GM20000 (cell line): ENCODE data around the gene CDH20.

Experiments used
- DNase-seq: peaks from one replicate; pipeline ENCODE4 v3.0.0; 2012; ENCODE audit warnings: low spot score
- TF ChIP-seq, protein P1 (sequence below): IDR thresholded peaks from 2 replicates; pipeline ENCODE4 v1.5.1; 2012; ENCODE audit warnings: mild to moderate bottlenecking, control low read depth; ENCODE audit errors: extremely low read depth, missing control alignments

CDH20 gene

DNA sequence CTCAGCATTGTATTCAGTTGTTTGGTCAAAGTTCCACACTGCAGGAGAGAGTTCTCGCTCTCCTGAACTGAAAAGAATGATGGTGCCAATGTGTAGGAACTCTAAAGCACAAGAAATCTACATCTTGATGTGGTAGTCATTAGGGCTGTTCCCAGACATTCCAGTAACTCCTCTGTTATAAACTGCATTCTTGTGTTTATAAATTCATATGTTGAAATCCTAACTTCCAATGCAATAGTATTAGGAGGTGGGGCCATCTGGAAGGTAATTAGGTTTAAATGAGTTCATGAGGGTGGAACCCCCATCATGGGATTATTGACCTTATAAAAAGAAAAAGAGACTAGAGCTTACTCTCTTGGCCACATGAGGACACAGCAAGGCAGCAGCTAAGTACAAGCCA lies 239.6 kb downstream of the CDH20 start:
- no peak for DNase-seq
- TF ChIP-seq, protein P1, sequence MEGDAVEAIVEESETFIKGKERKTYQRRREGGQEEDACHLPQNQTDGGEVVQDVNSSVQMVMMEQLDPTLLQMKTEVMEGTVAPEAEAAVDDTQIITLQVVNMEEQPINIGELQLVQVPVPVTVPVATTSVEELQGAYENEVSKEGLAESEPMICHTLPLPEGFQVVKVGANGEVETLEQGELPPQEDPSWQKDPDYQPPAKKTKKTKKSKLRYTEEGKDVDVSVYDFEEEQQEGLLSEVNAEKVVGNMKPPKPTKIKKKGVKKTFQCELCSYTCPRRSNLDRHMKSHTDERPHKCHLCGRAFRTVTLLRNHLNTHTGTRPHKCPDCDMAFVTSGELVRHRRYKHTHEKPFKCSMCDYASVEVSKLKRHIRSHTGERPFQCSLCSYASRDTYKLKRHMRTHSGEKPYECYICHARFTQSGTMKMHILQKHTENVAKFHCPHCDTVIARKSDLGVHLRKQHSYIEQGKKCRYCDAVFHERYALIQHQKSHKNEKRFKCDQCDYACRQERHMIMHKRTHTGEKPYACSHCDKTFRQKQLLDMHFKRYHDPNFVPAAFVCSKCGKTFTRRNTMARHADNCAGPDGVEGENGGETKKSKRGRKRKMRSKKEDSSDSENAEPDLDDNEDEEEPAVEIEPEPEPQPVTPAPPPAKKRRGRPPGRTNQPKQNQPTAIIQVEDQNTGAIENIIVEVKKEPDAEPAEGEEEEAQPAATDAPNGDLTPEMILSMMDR: no peak

GRCh38 chr18:61574665-61575064 lies 241.4 kb downstream of the CDH20 start:
- TF ChIP-seq, protein P1: no peak
- no peak for DNase-seq

GRCh38 chr18:61575419-61575818 lies 242.2 kb downstream of the CDH20 start:
- TF ChIP-seq, protein P1: no peak
- DNase-seq: no peak

DNA sequence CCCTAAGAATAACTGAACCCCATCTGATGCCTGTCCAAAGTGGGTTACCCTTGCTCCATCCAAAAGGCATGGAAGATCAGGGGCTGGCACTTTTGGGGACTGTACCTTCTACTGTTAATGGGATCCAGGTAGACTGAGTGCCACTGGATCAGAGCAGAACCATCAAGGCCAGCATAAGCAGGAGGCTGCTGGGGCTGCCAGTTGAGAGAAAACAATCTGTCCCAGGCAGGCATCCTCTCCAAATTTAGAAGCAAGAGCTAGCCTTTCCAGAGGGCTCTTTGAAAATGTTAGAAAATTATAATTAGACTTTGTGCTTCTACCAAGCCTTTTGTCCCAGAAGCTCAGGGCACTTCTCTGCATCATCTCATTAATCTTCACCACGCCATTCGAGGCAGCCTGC lies 245.6 kb downstream of the CDH20 start:
- DNase-seq: no peak
- TF ChIP-seq, protein P1: no peak

DNA sequence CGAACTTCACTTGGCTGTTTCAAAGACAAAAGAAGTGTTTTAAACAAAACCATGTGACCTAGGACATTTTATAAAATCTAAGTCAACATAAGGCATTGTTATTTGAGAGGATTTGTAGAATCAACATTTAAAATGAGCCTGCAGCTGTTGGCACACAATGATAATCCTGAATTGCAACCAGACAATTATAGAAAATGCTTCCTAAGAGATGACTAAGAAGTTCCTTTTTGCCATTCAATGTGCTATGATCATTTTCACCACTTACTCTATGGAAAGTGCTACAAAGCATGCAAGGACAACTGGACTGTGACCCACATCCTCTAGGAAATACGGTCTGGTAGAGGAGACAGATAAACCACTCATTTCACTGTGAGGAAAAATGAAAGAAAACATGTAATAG lies 246.4 kb downstream of the CDH20 start:
- TF ChIP-seq, protein P1: no peak
- no peak for DNase-seq

DNA sequence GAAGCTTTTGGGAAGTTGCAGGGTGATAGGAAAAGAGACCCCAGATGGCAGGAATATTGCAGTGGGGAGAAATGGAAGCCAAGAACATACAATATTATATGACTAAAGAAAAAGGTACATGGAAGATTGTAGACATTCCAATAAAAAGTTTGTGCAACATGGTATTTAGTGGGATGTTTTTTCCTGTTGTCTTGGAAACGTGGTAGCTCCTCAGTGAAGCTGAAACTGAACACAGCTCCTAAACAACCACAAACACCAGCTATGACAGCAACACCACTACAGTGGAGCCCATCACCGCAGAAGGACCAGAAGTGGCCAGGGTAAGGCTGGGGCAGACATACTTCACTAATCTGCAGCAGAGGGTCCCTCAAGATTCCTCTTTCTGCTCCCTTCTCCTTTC lies 246.8 kb downstream of the CDH20 start:
- no peak for DNase-seq
- TF ChIP-seq, protein P1: no peak

GRCh38 chr18:61581578-61582201 lies 248.5 kb downstream of the CDH20 start:
- TF ChIP-seq, protein P1: peak; percentile 92

More at GRCh38 chr18:61581578-61582201, 248.5 kb downstream of the CDH20 start:
- DNase-seq: peak; percentile 77
